Glomerular visceral epithelial cell (primary cell): ENCODE measurements around the gene NDEL1.
A peak's percentile ranks its signal among the peaks of the same experiment; 100 is the strongest.
"Not testable (repeated sequence)": the region's sequence is repeated elsewhere in the genome, so short reads cannot be mapped to it uniquely, and the experiment has no call there.

Source experiments
- DNase-seq: peaks from one replicate; pipeline ENCODE4 v3.0.0-alpha.2; 2016; ENCODE audit errors: extremely low spot score

NDEL1 gene, protein sequence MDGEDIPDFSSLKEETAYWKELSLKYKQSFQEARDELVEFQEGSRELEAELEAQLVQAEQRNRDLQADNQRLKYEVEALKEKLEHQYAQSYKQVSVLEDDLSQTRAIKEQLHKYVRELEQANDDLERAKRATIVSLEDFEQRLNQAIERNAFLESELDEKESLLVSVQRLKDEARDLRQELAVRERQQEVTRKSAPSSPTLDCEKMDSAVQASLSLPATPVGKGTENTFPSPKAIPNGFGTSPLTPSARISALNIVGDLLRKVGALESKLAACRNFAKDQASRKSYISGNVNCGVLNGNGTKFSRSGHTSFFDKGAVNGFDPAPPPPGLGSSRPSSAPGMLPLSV

DNA sequence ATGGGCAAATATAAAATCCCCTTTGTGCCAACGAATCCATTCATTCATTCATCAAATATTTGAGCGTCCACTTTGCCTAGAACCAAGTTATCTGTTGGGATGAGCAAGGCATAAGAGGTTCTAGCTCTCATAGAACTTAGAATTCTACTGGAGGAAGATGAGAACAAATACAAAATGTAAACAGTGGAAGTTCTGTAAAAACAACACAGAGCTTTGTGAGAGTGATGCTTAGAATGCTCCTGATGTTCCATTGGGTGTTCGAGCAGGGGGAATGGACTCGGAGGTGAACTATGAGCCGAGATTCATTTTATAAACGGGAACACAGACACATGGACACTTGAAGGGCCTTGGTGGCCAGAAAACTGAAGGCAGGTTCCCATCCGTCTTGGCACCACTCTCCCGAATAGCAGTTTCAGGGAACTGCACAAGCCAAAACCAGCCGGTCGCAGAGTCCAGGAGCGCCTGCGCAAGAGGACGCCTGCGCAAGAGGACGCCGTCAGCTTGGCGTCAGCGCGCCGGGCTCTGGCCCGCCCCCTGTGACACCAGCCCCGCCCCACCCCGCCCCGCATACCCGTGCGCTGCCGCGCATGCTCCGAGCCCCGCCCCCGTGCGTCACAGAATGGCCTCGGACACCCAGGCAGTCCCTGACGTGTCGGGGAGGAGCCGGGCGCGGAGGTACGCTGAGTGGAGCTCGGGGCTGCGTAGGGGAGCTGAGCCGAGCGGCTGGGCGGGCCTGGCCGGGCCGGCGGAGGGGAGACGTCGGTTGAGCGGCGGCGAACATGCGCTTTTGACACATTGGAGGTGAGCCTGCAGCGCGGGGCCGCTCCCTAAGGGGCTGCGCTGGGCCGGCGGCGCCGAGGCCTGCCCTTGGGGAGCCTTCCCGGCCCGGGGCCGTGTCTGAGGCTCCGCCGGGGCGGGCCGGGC, at the start of gene NDEL1:
Gene NDEL1 (plus strand): TSS at position 640 of the 924 bp plus-strand sequence. CDS start 8,388 bp downstream, outside the sequence.
- peak; percentile 99 for DNase-seq

DNA sequence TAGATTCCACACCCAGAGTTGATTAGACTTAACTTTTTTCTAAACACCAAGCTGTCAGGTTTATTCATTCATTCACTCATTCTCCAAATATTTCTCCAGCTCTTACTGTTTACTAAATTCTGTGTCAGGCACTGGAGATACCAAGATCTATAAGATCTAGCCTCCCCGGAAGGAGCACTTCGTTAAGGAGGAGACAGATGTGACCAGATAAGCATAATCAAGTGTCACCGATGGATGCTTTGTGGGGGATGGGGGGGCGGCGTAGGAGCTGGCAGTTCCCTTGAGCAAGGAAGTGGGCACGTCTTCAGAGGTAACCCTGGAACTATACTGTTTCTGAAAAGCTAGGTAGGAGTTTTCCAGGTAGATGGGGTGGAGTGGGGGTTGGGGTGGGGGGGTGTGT, 48.8 kb upstream of the NDEL1 start:
- no peak for DNase-seq

DNA sequence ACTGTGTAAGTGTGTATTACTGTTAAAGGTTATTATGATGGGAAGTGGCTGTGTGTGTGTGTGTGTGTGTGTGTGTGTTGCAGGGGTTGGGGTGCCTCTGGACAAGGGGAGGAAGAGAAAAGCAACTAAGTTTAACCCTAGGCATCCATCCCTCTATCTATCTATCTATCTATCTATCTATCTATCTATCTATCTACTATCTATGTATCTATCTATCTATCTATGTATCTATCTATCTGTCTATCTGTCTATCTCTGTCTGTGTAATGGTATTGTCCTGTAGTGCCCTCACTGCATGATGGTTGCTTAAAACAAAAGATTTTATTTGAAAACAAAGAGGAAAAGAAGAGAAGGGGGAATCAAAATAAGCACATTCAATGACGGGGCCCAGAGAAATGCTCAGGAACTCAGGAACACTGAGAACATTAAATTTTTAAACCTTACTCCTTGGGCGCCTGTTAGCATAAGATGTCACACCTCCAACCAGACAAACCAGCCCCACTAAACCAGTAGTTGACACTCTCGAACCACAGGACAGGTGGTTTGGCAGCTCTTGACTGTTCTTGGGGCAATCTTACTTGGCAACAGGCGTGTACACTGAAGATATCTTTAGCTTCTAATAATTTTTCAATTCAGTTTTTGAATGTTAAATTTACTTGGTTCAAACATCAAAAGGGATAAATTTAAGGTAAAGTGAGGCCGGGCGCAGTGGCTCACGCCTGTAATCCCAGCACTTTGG, 47.6 kb upstream of the NDEL1 start:
- DNase-seq = no peak

DNA sequence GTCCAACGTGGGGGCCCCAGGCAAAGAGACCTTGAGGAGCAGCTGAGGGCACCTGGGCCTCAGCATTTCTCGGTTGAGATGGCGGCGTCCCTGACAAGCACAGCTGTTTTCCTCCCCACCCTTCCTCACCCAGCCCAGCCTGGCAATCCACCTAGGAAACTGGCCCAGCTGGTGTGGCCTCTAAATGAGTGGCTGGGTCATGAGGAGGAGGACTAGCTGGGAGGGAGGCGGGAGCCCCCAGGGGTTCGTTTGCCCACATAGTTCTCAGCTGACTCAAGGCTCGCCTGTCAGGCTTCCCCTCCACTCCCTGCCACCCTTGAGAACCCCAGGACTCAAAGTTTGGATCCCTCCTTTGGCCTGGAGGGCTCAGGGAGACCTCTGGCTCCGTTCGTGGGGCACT, 44.0 kb upstream of the NDEL1 start:
- DNase-seq = peak; percentile 24

DNA sequence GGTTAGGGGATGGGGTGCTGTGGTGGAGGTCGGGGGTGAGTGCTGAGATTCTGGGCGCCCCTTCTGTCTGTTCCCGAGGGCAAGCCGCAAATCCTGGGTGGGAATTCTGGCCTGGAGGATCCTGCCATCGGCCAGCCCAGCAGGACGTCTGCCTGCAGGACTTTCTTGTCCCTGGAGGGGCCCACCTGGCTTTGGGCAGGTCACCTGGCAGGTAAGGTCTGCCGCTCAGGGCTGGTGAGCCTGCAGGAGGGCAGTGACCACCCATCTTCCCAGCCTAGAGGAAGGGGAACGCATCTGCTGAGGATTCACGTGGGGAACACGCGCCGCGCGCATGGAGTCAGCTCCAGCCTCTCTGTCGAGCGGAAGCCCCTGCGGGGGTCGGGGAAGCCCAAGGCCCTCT, 43.4 kb upstream of the NDEL1 start:
- no peak for DNase-seq

DNA sequence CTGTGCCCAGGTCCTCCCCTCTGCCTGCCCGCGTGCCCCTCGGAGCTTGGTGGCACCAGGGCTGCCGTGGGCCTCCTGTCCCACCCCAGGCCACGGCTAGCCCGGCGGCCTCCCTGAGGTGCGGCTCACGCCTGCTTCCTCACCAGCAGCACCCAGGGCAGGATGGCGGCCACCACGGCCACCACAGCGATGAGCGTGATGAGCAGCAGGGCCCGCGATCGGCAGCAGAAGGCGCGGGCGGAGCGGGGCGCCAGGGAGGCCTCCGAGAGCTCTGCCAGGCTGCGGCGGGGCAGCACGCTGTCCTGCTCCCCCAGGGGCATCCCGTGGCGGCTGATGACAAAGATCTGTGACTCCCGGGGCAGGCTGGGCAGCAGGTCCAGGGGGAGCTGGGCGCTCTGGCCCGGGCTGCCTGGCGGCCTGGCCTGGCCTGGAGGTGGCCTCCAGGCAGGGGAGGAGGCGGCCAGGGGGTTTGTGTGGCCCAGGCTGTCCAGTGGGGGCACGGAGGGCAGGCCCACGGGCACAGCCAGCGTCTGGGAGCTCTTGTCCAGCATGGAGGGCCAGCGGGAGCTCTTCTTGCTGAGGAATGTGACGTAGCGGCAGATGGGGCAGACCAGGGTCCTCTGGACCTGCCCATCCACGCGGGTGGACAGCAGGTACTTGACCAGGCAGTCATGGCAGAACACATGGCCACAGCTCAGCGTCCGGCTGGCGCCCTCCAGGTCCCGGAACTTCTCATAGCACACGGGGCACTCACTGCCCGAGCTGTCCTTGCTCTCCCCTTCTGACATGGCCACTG, 42.8 kb upstream of the NDEL1 start:
- no peak for DNase-seq

DNA sequence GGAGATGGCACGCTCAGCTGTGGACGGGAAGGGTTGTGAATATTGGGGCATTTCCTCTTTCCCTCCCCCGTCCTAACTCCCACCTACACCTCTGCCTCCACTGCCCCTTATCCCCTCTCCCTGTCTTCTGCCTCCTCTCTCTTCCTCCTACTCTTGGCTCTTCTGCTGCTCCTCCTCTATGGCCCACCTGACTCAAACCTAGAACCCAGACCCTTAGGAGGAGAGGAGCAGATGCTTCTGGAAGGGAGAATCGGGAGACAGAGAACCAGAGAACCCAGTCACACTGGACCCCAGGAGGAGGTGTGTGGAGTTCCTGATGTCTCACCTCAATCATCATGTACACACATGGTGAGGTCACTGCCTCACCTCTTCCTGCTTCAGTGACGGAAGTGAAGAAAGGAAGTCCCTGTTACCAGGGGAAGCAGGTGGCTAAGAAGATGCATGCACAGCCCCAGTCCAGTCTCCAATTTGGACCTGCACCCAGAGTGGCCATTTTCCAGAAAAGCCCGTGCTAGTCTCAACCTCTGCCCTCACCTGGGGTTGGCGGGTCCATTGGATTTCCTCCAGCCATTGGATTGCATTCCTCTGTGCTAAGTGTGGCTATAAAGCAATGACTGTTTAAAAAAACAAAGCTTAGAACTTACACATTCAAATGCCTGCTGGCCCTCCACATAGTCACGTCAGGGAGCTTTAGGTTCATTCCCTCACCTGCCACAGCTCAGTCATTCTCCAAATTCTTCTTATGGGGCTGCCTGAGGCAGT, 42.0 kb upstream of the NDEL1 start:
- peak; percentile 23 for DNase-seq

DNA sequence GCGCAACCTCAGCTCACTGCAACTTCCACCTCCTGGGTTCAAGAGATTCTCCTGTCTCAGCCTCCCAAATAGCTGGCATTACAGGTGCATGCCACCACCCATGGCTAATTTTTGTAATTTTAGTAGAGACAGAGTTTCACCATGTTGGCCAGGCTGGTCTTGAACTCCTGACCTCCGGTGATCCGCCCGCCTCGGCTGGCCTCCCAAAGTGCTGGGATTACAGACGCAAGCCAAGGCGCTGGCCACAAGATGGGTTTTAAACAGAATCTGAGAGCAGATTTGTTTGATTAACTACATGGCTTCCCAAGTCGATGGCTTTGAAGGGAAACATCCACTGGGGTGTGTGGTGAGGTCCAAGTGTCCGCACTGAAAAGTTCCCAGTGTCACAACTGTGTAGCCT, 41.2 kb upstream of the NDEL1 start:
- DNase-seq = not testable (repeated sequence)

DNA sequence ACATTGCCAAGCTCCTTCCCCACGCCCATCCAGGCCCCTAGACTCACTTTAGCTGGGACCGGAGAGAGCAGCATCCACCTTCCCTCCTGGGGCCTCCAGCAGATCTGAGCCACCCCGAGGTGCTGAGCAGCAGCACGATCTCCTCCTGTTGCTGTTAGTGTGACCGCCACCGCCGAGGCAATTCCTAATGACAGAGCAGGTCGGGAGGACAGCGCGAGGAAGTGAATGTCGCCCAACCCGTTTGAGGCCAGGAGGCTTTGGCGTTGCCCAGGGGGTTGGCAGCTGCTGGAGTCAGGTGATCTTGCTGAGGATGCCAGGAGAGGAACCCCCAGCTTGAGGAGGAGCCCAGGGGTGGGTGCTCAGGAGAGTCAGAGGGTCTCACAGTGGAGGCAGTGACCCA, 38.0 kb upstream of the NDEL1 start, which contains the start of gene RNF222:
Gene RNF222 (minus strand): TSS at position 192 of the 400 bp plus-strand sequence. CDS start 4,366 bp downstream, outside the sequence.
- no peak for DNase-seq

DNA sequence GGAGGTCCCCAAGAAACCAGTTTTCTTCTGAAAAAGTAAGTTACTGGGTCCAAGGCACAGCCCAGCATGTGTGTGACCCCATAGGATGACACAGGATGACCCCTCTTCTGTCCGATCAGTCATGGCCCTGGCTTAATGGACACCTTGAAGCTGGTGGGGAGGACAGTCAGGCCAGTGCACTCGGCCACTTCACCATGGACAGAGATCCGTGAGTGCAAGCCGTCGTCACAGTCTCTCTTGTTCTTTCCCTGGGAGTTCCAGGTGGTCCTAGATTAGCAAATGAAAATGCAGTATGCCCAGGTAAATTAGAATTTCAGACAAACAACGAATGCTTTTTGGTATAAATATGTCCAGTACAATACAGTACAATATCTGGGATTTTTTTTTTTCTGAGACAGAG, 36.7 kb upstream of the NDEL1 start:
- DNase-seq = no peak

DNA sequence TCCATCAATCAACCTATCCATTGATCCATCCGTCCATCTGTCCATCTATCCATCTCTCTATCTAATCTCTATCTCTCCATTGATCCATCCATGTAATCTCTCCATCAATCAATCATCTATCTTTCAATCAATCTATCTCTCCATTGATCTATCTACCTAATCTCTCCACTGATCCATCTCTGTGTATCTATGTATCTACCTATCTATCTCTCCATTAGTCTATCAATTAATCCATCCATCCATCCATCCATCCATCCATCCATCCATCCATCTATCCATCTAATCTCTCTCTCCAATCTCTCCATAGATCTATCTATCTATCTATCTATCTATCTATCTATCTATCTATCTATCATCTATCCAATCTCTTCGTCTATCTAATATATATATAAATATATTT, 34.6 kb upstream of the NDEL1 start:
- DNase-seq = no peak

DNA sequence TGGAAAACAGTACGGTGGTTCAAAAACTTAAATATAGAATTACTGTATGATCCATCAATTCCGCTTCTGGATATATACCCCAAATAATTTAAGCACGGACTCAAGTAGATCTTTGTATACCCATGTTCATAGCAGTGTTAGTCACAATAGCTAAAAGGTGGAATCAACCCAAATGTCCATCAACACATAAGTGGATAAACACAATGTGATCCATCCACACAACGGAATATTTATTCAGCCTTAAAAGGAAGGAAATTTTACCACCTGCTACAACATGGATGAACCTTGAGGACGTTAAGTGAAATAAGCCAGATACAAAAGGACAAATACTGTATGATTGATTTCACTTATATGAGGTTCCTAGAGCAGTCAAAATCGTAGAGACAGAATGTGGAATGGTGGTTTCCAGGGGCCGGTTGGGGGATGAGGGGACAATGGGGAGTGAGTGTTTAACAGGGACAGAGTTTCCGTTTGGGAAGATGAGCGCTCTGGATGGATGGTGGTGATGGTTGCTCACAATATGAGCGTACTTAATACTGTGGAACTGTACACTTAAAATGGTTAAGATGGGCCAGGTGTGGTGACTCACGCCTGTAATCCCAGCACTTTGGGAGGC, 32.7 kb upstream of the NDEL1 start:
- no peak for DNase-seq

DNA sequence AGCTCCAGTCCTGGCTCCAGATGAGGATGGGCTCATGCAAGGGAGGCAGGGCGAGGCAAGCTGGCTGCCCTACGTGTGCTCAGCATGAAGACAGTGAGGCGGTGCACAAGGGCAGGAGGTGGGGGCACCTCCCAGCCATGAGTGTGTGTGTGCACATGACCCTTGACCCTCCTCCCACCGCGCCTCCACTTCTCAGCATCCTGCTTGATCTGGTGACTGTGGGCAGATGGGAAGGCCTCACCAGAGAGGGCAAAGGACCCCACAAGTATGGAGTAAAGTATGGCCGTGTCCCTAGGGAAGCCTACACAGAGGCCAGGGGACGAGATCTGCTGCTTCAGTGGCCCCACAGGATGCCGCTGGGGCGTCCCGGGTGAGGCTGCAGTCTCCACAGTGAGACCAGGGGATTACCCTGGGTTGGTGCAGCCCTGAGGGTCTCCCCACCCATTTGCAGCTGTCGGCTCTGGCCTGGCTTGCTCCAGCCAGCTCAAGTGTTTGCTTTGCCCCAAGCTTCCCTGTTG, 30.1 kb upstream of the NDEL1 start:
- no peak for DNase-seq

DNA sequence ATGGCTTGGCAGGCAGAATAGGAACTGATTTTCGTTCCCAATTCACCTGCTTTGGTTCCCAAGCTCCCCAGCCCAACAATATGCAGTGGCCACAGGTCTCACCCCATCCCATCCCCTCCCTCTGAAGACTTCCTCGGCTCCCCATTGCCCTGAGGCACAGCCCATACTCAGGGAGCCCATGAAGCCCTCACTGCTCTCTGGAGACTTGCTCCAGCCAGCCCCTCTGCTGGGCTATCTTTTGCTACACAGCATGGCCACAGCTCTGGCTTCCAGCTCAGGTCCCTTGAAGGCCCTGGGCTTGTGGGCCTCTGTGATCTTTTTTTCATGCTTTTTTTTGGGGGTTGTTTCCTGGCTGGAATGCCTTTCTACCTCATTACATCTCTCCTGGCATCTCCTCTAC, 29.5 kb upstream of the NDEL1 start:
- DNase-seq = no peak

DNA sequence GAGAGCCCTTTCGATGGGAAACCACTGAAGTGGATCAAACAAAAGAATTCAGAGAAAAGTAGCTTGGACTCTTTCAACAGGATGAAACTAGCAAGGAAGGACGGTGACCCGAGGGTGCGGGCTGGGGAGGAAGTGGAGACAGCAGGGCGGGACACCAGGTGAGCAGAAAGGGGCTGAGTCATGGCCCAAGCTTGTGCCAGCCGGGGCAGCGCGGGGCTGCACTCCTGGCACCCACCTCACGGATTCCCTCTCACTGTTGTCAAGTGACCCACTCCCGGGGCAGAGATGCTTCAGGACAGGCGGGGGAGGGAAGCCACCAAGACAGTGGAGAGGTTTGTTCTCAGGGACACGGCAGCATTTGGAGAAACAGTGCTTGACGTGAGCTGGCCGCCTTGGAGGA, 27.3 kb upstream of the NDEL1 start:
- peak; percentile 40 for DNase-seq

DNA sequence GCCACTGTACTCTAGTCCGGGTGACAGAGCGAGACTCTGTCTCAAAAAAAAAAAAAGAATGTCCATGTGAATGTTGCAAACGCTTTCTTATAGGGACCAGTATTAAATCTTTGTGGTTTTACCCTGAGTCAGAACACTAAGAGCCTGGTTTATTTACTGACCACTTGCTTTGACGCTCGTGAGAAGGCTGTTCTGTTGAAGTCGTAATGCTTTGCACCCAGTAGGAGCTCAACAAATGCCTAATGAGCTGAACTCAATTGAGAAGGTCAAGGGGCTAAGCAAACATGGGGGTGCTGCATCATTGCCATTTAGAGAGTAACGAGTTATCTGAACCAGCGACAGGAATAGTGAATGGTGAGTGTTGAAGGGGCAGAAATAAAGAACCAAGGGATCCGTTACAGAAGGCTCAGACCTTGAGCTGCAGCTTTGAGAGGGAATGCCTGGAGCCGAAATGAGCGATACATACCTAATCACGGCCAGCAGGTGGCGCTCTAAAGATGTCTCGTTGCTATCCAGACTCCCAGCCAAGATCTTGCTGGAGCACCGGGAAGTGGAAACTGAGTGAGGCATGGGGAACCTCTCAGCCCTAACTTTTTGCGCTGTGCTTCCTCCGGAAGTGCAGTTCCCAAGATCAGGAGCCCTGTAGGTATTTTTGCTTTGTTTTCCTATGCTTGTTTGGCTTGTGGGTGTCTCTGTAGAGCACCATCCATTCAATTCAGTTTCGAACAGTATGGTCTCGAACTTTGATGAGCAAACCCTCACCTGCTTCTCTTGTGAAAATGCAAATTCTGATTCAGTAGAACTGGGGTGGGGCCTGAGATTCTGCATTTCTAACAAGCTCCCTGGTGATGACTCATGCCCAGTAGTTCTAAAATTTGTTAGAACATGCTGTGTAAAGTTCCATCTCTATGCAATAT, 25.5 kb upstream of the NDEL1 start:
- peak; percentile 86 for DNase-seq

DNA sequence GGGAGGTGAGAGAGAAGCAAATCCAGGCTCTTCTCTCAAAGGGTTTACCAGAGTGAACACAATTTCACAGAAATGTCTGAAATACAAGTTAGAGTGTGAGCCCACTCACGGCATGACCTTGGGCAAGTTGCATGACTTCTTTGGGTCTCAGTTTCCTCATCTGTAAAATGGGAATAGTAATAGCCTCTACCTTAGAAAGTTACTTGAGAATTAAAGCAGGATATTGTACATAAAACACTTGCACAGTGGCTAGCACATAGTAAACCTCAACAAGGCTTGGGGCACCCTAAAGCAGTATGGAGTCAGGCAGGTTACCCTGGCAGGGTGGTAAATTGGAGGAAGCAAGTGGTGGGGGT, 24.8 kb upstream of the NDEL1 start:
- no peak for DNase-seq

DNA sequence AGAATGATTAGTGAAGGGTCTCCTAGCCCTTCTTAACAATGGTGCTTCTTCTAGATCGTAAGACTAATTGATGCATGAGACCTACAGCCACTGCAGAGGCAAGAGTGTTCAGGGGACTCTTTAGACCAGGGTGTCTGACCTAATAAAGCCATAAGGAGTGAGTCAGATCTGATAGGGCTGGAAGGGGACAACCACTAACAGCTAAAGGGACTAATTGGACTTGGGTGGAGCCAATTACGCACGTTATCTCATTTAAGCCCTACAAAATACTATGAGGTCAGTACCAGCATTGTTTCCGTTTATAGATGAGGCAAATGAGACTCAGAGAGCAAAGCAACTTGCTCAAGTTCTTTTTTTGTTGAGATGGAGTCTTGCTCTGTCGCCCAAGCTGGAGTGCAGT, 23.6 kb upstream of the NDEL1 start:
- DNase-seq = no peak

DNA sequence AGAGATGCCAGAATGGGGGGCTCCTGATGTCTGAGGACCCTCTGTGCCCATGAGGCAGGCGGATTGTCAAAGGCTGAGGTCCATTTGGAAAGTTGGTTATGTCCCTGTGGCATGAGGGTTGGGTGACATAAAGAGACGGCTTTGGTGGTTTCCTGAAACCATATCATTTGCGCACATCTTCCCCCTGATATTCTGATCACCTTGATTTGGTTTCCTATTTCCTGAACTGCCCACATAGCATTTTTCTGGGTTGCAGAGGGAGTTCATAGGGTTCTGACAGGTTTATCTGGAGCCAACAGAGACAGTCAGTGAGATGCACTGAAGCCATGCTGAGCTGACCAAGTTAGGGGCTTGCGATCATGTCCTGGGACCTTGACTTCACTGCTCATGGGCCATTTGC, 22.4 kb upstream of the NDEL1 start:
- no peak for DNase-seq
